SIG-M5 treated with dmso at 0.1 percent for 504 hours (cell line): ENCODE measurements around the gene DPF3.

Source experiments
- DNase-seq: peaks from one replicate; lab custom pipeline; 2025; ENCODE audit not compliant: unreplicated experiment; lab: John Stamatoyannopoulos, UW

The DPF3 gene

GRCh38 chr14:72801381-72801812, 92.5 kb downstream of the DPF3 start:
- DNase-seq, result no peak

DNA sequence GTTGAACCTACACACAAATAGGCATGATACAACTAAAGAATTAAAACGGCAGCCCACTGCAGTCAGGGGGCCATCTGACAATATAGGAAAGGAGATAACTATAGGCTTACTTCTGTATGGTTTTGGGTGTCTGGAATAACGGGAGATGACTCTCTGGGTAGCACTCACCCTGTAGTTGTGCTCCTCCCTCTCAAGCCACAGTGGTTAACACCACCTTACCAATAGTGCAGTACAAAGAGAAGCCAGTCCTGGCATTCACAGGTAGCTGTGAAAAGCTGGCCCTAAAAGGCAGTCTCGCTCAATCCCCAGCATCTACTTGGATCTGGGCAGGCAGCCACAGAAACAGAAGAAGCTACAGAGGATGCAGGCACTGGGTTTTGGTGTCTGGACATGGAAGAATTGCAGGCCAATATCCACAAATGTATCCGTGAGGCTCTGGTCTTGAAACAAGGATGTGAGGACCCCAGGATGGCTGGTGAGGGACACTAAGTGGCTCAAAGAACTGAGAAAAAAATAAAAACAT, 93.0 kb downstream of the DPF3 start:
- DNase-seq, result no peak

- no peak for DNase-seq
These were observed 93.6 kb downstream of the DPF3 start for GRCh38 chr14:72800296-72800695.

- DNase-seq, result no peak
These were observed 97.0 kb downstream of the DPF3 start for GRCh38 chr14:72796935-72797334.

DNA sequence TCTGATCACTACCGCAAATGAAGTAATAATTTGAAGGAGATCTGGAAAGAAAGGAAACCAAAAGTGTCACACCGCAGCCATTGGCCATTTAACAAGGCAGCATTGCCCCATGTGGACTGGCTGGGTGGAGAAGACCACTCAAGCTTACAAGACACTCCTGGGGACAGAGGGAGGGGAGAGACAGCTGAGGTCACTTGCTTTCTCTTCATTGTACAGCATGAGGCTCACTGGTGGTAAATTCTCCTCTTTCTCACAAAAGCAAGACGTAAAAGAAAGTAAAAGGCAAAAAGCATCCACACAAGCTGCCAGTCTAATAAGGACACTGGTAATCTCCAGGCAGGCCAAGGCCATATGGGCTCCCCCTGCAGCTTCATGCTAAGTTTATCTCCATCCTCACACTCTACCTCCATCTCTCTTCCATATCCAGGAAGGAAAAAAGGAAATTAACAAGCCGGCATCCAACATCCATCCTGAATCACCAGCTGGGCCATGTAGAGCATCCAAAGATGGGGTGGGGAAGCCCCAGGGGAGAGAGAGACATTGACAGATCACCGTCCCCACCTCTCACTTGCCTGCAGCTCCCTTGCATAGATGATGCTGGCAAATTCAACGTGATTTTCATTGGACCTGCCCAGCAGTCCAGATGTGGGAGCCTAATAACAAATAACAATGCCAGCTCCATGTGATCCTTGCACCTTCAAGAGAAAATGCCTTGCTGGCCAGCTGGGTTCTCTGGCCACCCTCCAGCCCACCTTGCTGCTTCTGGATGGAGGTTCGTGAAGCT, 100.6 kb downstream of the DPF3 start:
- no peak for DNase-seq

DNA sequence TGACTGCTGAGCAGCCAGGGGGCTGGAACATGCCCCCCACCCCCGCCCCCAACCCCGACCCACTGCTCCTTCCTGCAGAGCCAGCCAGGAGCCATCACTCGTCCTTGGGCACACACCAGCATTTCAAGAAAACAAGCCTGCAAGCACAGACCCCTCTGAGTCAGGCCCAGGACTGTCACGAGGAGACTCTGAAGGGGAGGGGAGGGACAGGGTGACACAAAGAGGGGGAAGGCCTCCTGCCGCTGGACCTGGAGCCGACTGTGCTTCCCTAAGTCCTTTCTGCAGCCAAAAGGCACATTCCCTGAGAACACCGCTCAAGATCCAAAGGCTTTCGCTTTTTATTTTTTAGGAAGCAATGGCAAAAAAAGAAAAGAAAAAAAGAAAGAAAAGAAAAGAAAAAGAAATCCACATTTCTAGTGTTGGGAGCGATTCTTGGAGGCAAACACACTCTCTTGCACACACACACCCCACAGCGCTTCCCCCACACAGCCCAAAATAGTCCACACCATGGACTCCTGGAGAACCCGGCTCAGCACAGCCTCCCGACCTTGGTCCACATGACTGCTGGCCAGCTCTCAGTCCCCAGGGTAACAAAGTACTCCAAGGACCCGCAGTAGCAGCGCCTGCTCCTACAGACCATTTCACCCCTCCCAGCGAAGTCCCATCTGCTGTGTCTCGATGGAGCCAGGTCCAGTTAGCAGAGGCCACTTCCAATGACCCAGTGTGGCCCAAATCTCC, 101.7 kb downstream of the DPF3 start:
- DNase-seq, result no peak

GRCh38 chr14:72790887-72791566, 102.9 kb downstream of the DPF3 start:
- DNase-seq, result no peak

DNA sequence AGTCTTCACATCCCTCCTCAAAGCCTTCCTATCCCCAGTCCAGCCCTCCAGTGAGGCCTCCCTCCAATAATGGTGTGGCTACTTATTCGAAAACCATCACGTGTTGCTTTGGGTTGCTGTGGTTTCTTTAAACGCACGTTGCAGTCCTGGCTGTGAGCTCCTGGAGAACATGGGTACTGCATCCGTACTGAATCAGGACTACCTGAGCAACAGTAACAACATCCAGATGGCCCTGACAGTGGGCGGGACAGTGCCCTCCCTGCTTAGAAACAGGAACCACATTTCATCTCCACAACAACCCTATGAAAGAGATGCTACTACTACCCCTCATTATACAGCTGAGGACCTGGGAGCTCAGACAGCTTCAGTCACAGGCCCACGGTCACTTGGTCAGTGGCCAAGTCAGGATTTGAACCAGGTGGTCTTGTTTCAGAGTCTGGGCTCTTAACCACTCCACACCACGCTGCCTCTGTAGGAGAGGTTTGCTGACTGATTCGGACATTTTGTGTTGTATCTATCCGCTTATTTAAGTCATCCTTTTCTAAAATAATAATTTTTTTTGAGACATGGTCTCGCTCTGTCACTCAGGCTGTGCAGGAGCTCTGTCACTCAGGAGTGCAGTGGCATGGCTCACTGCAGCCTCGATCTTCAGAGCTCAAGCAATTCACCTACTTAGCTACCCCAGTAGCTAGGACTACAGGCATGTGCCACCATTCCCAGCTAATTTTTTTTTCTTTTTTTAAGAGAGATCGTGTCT, 104.8 kb downstream of the DPF3 start:
- DNase-seq, result no peak

- DNase-seq, result no peak
These were observed 105.6 kb downstream of the DPF3 start for GRCh38 chr14:72788255-72788654.

DNA sequence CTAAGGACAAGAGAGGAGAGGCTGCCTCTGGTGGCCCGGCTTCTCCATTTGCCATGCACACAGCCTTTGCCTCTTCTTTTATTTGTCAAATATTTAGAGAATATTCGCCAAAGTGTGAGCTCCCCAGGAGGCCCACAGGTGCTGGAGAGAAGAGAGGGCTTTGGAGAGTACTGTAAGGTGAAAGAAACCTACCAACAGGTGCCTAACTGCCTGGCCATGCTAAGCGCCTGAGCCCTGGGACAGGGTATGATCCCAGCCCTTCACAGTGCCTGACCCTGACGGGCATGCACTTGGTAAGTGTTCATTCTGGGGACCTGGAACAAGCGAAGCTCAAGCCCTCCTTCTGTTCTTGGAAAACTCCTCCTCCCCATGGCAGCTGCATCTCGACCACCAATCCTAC, 106.1 kb downstream of the DPF3 start:
- DNase-seq, result no peak

- no peak for DNase-seq
These were observed 107.2 kb downstream of the DPF3 start for GRCh38 chr14:72786378-72787350.

- DNase-seq, result no peak
These were observed 110.2 kb downstream of the DPF3 start for GRCh38 chr14:72783741-72784140.

DNA sequence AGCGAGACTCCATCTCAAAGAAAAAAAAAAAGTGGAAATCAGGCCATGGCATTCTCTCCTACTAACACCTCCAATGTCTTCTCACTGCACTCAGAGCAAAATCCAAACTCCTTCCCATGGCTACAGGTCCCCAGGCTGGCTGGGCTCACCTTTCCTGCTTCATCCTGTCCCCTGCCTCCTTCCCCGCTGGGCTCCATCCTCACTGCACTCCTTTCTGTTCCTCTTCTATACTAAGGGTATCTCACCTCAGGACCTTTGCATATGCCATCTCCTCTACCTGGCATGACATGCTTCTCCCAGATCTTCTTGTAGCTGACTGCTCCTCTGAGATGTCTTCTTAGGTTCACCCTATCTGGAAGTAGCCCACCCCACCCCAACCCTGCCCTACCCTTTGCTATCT, 111.1 kb downstream of the DPF3 start:
- no peak for DNase-seq

DNA sequence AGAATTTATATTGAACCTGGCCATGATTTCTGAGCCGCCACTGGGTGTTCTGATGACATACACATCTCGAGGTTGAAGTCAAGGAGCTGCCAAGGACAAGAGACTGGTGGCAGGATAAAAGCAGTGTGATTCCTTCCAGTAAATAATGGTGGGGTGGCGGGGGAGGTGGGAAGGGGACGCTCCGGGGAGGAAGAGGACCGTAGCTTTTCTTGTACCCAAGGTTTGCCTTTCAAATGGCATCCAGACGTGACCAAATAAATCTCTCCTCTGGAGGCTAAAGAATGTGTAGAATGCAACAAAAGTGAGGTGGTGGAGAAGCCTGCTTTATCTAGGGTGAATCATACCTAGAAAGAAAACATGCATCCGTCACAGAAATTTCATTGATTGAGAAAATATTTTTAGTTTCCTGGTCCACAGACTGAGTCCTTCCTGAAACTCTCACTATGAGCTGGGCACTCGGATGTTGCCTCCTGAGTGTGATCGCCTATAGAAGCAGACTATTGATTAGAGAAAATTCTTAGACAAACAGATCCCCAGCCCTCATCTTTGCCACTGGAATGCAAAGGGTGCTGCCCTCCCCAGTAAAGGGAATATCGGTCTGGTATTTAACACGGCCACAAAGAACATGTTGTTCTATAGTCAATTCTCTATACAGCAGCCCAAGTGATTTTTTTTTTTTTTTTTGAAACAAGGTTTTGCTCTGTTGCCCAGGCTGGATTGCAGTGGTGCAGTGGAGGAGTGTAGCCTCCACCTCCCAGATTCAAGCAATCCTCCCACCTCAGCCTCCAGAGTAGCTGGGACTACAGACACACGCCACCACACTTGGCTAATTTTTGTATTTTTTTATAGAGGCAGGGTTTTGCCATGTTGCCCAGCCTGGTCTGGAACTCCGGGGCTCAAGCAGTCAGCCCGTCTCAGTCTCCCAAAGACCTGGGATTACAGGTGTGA, 112.1 kb downstream of the DPF3 start:
- no peak for DNase-seq

- DNase-seq, result no peak
These were observed 113.2 kb downstream of the DPF3 start for GRCh38 chr14:72780751-72781150.

DNA sequence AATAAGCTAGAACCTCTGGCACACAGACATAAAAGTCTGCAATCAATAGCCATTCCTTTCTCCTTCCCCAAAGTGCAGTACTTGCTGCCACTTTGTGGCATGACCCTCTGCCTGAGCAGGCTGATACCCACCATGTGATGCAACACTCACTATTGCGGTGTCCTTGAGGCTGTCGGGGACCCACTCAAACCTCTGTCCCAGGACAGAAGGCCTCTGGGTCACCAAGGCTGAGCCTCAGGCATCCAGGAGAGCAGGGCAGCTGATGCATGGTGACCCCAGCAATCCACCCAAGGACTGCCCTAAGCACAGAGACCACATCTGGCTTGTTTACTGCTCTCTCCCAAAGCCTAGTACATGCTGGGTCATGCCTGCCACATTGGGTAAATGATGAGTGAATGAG, 114.2 kb downstream of the DPF3 start:
- no peak for DNase-seq

- no peak for DNase-seq
These were observed 116.3 kb downstream of the DPF3 start for GRCh38 chr14:72777636-72778035.

- no peak for DNase-seq
These were observed 117.1 kb downstream of the DPF3 start for GRCh38 chr14:72776701-72777261.
